ENCODE measurements around the gene HIPK3. TPM values are rescaled to one million over a fixed set of nuclear protein-coding genes. Genes with fewer than 3 reads are reported as not detected.
"Not testable (repeated sequence)": the region's sequence is repeated elsewhere in the genome, so short reads cannot be mapped to it uniquely, and the experiment has no call there.

Gene HIPK3
- total and polyA plus RNA-seq, 4 donors = 17.9 to 189 (median 71.5) TPM

- H3K9me3 ChIP-seq (ENCODE audit: control insufficient read depth in 4 of 4, insufficient read depth in 3 of 4, low read length in 3 of 4) = no peaks in the 10 kb centered on the region
- H3K27me3 ChIP-seq (ENCODE audit: control insufficient read depth in 3 of 3, insufficient read depth in 3 of 3, low read length in 2 of 3) = no peaks in the 10 kb centered on the region
- TF ChIP-seq CTCF (IDR thresholded peaks at IDR 0.05; ENCODE audit: control extremely low read depth, extremely low read depth) = no peak
- WGBS, 2 donors = 50 to 52% methylated on average over 6 of the region's 6 CpGs
- H3K36me3 ChIP-seq (ENCODE audit: control insufficient read depth in 4 of 4, insufficient read depth in 4 of 4, low read length in 4 of 4) = no peaks in the 10 kb centered on the region
- H3K4me1 ChIP-seq (ENCODE audit: control insufficient read depth in 5 of 5, insufficient read depth in 5 of 5, low read length in 5 of 5) = peaks cover 0 to 6% (median 2%) of the 10 kb centered on the region in 5 donors
- ATAC-seq (ENCODE audit: insufficient read depth, low FRiP score) (no peak), DNase-seq (peak in 1 of 3 donors; percentile 13)
- no peak overlapping the region for H3K4me3 ChIP-seq
- peak overlapping the region in 1 of 2 donors; percentile 16 for H3K27ac ChIP-seq (ENCODE audit: low read depth in 1 of 2, low read length in 1 of 2)
- H3K9ac ChIP-seq (ENCODE audit: insufficient read depth in 1 of 2, low read length in 2 of 2) = no peak overlapping the region
Observed at GRCh38 chr11:33234397-33235190, 22.6 kb upstream of the HIPK3 start.

- Histone ChIP-seq H3K9me3 (ENCODE audit: control insufficient read depth in 4 of 4, insufficient read depth in 3 of 4, low read length in 3 of 4) (no peaks in the 10 kb centered on the region), H3K36me3 (ENCODE audit: control insufficient read depth in 4 of 4, insufficient read depth in 4 of 4, low read length in 4 of 4) (no peaks in the 10 kb centered on the region), H3K4me1 (ENCODE audit: control insufficient read depth in 5 of 5, insufficient read depth in 5 of 5, low read length in 5 of 5) (peaks cover 0 to 6% (median 2%) of the 10 kb centered on the region in 5 donors), H3K9ac (ENCODE audit: insufficient read depth in 1 of 2, low read length in 2 of 2) (no peak overlapping the region), H3K4me3 (no peak overlapping the region), H3K27me3 (ENCODE audit: control insufficient read depth in 3 of 3, insufficient read depth in 3 of 3, low read length in 2 of 3) (no peaks in the 10 kb centered on the region), H3K27ac (ENCODE audit: low read depth in 1 of 2, low read length in 1 of 2) (no peak overlapping the region)
- ATAC-seq (ENCODE audit: insufficient read depth, low FRiP score) (no peak), DNase-seq (no peak)
- TF ChIP-seq CTCF (IDR thresholded peaks at IDR 0.05; ENCODE audit: control extremely low read depth, extremely low read depth) = no peak
- WGBS, 2 donors = 73 to 75% methylated on average over 6 of the region's 6 CpGs
Observed at GRCh38 chr11:33237039-33237597, 20.1 kb upstream of the HIPK3 start.

DNA sequence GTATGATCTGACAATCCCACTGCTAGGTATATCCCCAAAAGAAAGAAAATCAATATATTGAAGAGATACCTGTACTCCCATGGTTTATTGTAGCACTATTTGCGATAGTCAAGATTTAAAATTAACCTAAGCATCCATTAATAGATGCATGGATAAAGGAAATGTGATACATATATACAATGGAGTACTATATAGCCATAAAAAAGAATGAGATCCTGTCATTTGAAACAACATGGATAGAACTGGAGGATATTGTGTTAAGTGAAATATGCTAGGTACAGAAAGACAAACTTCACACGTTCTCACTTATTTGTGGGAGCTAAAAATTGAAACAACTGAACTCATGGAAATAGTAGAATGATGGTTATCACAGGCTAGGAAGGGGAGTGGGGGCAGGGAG lies 14.6 kb upstream of the HIPK3 start:
- Histone ChIP-seq H3K27ac (ENCODE audit: low read depth in 1 of 2, low read length in 1 of 2) (no peak overlapping the region), H3K9ac (ENCODE audit: insufficient read depth in 1 of 2, low read length in 2 of 2) (no peak overlapping the region), H3K9me3 (ENCODE audit: control insufficient read depth in 4 of 4, insufficient read depth in 3 of 4, low read length in 3 of 4) (no peaks in the 10 kb centered on the region), H3K27me3 (ENCODE audit: control insufficient read depth in 3 of 3, insufficient read depth in 3 of 3, low read length in 2 of 3) (no peaks in the 10 kb centered on the region), H3K36me3 (ENCODE audit: control insufficient read depth in 4 of 4, insufficient read depth in 4 of 4, low read length in 4 of 4) (no peaks in the 10 kb centered on the region), H3K4me1 (ENCODE audit: control insufficient read depth in 5 of 5, insufficient read depth in 5 of 5, low read length in 5 of 5) (no peaks in the 10 kb centered on the region), H3K4me3 (no peak overlapping the region)
- DNase-seq (no peak), ATAC-seq (ENCODE audit: insufficient read depth, low FRiP score) (no peak)
- no peak for TF ChIP-seq CTCF (IDR thresholded peaks at IDR 0.05; ENCODE audit: control extremely low read depth, extremely low read depth)
- WGBS, 2 donors = 89 to 96% methylated on average over 2 of the region's 2 CpGs

DNA sequence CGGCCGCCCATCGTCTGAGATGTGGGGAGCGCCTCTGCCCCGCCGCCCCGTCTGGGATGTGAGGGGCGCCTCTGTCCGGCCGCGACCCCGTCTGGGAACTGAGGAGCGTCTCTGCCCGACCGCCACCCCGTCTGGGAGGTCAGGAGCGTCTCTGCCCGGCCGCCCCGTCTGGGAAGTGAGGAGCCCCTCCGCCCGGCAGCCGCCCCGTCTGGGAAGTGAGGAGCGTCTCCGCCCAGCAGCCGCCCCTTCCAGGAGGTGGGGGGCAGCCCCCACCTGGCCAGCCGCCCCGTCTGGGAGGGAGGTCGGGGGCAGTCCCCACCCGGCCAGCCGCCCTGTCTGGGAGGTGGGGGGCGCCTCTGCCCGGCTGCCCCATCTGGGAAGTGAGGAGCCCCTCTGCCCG lies 13.5 kb upstream of the HIPK3 start:
- not testable (repeated sequence) for ATAC-seq (ENCODE audit: insufficient read depth, low FRiP score); H3K4me1 ChIP-seq (ENCODE audit: control insufficient read depth in 5 of 5, insufficient read depth in 5 of 5, low read length in 5 of 5); H3K36me3 ChIP-seq (ENCODE audit: control insufficient read depth in 4 of 4, insufficient read depth in 4 of 4, low read length in 4 of 4); H3K9me3 ChIP-seq (ENCODE audit: control insufficient read depth in 4 of 4, insufficient read depth in 3 of 4, low read length in 3 of 4); H3K27ac ChIP-seq (ENCODE audit: low read depth in 1 of 2, low read length in 1 of 2); H3K27me3 ChIP-seq (ENCODE audit: control insufficient read depth in 3 of 3, insufficient read depth in 3 of 3, low read length in 2 of 3); DNase-seq; H3K9ac ChIP-seq (ENCODE audit: insufficient read depth in 1 of 2, low read length in 2 of 2); H3K4me3 ChIP-seq
- WGBS, 2 donors = 96 to 97% methylated on average over 28 to 32 of the region's 35 CpGs

Measured in lung (tissue), 12 donors.